ENCODE measurements around the gene ACBD6.

Gene ACBD6

DNA sequence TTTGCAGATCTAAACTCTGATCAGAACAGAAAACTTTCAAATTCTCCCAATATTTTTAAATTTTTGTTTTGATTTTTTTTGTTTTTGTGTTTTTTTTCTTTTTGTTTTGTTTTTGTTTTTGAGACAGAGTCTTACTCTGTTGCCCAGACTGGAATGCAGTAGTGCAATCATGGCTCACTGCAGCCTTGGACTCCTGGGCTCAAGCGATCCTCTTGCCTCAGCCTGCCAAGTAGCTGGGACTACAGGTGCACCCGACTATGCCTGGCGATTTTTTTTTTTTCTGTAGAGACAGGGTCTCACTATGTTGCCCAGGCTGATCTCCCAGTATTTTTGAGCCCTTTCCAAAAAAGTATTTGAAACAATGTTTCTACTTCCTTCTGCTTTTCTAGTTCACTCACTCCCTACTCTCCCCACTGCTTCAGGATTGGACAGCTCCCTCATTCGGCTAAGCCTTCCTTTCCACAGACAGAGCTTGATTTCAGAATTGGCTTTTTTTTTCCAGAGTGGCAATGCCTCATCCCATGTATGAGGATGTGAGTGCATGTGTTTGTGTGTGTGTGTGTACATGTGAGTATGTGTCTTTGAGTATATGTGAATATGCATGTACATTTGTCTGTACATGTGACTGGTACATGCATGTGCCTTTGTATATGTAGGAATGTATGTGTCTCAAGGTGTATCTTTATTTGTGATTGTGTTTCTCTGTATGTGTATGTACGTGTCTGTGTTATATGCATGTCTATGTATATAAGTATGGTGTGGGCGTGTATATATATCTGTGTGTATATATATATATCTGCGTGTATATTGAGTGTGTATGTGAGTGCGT lies 260.4 kb downstream of the ACBD6 start:
- Histone ChIP-seq H3K9me3 (ENCODE audit: severe bottlenecking) (no peaks in the 10 kb centered on the region), H3K36me3 (ENCODE audit: low read depth) (no peaks in the 10 kb centered on the region), H3K27me3 (ENCODE audit: insufficient read depth, poor library complexity, severe bottlenecking) (peaks cover 55% of the 10 kb centered on the region), H3K4me3 (ENCODE audit: severe bottlenecking) (no peak overlapping the region), H3K27ac (ENCODE audit: poor library complexity, severe bottlenecking) (no peak overlapping the region), H3K4me1 (ENCODE audit: insufficient read depth, poor library complexity, severe bottlenecking) (no peaks in the 10 kb centered on the region)
- TF ChIP-seq, protein P1, sequence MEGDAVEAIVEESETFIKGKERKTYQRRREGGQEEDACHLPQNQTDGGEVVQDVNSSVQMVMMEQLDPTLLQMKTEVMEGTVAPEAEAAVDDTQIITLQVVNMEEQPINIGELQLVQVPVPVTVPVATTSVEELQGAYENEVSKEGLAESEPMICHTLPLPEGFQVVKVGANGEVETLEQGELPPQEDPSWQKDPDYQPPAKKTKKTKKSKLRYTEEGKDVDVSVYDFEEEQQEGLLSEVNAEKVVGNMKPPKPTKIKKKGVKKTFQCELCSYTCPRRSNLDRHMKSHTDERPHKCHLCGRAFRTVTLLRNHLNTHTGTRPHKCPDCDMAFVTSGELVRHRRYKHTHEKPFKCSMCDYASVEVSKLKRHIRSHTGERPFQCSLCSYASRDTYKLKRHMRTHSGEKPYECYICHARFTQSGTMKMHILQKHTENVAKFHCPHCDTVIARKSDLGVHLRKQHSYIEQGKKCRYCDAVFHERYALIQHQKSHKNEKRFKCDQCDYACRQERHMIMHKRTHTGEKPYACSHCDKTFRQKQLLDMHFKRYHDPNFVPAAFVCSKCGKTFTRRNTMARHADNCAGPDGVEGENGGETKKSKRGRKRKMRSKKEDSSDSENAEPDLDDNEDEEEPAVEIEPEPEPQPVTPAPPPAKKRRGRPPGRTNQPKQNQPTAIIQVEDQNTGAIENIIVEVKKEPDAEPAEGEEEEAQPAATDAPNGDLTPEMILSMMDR (IDR thresholded peaks at IDR 0.05; ENCODE audit: poor library complexity, severe bottlenecking): no peak
- no peak for DNase-seq (ENCODE audit: low spot score)
- ATAC-seq (ENCODE audit: low read depth): no peak

GRCh38 chr1:180239145-180240096 lies 263.0 kb downstream of the ACBD6 start:
- ATAC-seq (ENCODE audit: low read depth): no peak
- DNase-seq (ENCODE audit: low spot score): no peak
- no peaks in the 10 kb centered on the region for H3K9me3 ChIP-seq (ENCODE audit: severe bottlenecking)
- peaks cover 80% of the 10 kb centered on the region for H3K27me3 ChIP-seq (ENCODE audit: insufficient read depth, poor library complexity, severe bottlenecking)
- no peaks in the 10 kb centered on the region for H3K4me1 ChIP-seq (ENCODE audit: insufficient read depth, poor library complexity, severe bottlenecking)
- no peak overlapping the region for H3K4me3 ChIP-seq (ENCODE audit: severe bottlenecking)
- no peaks in the 10 kb centered on the region for H3K36me3 ChIP-seq (ENCODE audit: low read depth)
- TF ChIP-seq, protein P1 (IDR thresholded peaks at IDR 0.05; ENCODE audit: poor library complexity, severe bottlenecking): no peak
- no peak overlapping the region for H3K27ac ChIP-seq (ENCODE audit: poor library complexity, severe bottlenecking)

DNA sequence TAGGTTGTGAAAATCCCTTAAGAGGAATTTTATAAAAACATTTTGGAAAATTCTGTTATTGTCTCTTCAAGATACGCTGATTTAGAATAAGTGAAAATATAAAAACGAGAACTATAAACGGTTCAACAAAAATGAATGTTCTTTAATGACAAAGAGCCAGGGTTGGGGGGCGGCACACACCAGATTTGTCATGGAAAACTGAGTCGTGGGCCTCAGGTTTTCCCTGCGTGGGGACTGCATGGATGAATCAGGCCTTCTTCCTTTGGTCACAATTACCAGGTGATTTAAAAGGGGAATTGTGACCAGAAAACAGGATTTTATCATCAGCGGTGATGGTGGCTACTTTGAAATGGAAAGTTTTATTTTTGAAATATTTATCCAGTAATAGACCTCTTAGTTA lies 263.7 kb downstream of the ACBD6 start:
- Histone ChIP-seq H3K4me3 (ENCODE audit: severe bottlenecking) (no peak overlapping the region), H3K27ac (ENCODE audit: poor library complexity, severe bottlenecking) (no peak overlapping the region), H3K36me3 (ENCODE audit: low read depth) (no peaks in the 10 kb centered on the region), H3K4me1 (ENCODE audit: insufficient read depth, poor library complexity, severe bottlenecking) (no peaks in the 10 kb centered on the region), H3K27me3 (ENCODE audit: insufficient read depth, poor library complexity, severe bottlenecking) (peaks cover 86% of the 10 kb centered on the region), H3K9me3 (ENCODE audit: severe bottlenecking) (no peaks in the 10 kb centered on the region)
- TF ChIP-seq, protein P1 (IDR thresholded peaks at IDR 0.05; ENCODE audit: poor library complexity, severe bottlenecking): no peak
- DNase-seq (ENCODE audit: low spot score) (no peak), ATAC-seq (ENCODE audit: low read depth) (no peak)

Measured in RWPE2 (cell line).